ENCODE measurements around the gene SH2D5. TPM values are rescaled to one million over a fixed set of nuclear protein-coding genes. Genes with fewer than 3 reads are reported as not detected.

The SH2D5 gene
- total RNA-seq, 1 experiment from 2014 or later, result 1.1 TPM

DNA sequence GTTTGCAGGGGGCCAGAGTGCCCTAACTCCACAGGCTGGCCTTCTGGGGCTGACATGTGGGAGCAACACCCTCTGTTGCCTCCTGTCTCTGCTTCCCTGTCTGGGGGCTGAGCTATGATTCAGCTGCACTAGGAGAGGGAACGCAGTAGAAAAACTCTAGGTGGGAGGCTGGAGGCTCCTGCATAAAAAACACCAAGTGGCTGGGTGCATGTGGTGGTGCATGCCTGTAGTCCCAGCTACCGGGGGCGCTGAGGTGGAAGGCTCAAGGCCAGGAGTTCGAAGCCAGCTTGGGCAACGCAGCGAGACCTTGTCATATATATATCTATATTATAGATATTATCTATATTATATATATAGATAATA lies 20.3 kb downstream of the SH2D5 start:
- no peaks in the 10 kb centered on the region for H3K4me1 ChIP-seq (ENCODE audit: insufficient read depth, low read length, poor library complexity, severe bottlenecking)
- DNase-seq (ENCODE audit: low spot score), result no peak
- no TSS peak for BruUV-seq (replicated peaks)
- no peak overlapping the region for H3K4me3 ChIP-seq (ENCODE audit: low read depth, low read length, poor library complexity, severe bottlenecking)
- ChIA-PET POLR2A (ENCODE audit: low non-redundant PET) (no interaction called here), CTCF (no interaction called here)
- H3K36me3 ChIP-seq (ENCODE audit: insufficient read depth, low read length, poor library complexity, severe bottlenecking), result no peaks in the 10 kb centered on the region
- no peaks in the 10 kb centered on the region for H3K9me3 ChIP-seq (ENCODE audit: low read depth, low read length, poor library complexity, severe bottlenecking)
- no peaks in the 10 kb centered on the region for H3K27me3 ChIP-seq (replicated peaks; ENCODE audit: insufficient read depth, low read depth, low read length, poor library complexity)
- intact Hi-C loops (cut with micrococcal nuclease; ENCODE audit: unreplicated experiment), result no loop called here
- TF ChIP-seq, protein P1, sequence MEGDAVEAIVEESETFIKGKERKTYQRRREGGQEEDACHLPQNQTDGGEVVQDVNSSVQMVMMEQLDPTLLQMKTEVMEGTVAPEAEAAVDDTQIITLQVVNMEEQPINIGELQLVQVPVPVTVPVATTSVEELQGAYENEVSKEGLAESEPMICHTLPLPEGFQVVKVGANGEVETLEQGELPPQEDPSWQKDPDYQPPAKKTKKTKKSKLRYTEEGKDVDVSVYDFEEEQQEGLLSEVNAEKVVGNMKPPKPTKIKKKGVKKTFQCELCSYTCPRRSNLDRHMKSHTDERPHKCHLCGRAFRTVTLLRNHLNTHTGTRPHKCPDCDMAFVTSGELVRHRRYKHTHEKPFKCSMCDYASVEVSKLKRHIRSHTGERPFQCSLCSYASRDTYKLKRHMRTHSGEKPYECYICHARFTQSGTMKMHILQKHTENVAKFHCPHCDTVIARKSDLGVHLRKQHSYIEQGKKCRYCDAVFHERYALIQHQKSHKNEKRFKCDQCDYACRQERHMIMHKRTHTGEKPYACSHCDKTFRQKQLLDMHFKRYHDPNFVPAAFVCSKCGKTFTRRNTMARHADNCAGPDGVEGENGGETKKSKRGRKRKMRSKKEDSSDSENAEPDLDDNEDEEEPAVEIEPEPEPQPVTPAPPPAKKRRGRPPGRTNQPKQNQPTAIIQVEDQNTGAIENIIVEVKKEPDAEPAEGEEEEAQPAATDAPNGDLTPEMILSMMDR (conservative IDR thresholded peaks at IDR 0.05; ENCODE audit: low read depth, low read length), result no peak
- no peak for TF ChIP-seq EZH2 (IDR thresholded peaks at IDR 0.05; ENCODE audit: borderline replicate concordance, low read depth, low read length, poor library complexity, severe bottlenecking)
- H3K27ac ChIP-seq (ENCODE audit: low read depth, low read length, poor library complexity, severe bottlenecking), result no peak overlapping the region

DNA sequence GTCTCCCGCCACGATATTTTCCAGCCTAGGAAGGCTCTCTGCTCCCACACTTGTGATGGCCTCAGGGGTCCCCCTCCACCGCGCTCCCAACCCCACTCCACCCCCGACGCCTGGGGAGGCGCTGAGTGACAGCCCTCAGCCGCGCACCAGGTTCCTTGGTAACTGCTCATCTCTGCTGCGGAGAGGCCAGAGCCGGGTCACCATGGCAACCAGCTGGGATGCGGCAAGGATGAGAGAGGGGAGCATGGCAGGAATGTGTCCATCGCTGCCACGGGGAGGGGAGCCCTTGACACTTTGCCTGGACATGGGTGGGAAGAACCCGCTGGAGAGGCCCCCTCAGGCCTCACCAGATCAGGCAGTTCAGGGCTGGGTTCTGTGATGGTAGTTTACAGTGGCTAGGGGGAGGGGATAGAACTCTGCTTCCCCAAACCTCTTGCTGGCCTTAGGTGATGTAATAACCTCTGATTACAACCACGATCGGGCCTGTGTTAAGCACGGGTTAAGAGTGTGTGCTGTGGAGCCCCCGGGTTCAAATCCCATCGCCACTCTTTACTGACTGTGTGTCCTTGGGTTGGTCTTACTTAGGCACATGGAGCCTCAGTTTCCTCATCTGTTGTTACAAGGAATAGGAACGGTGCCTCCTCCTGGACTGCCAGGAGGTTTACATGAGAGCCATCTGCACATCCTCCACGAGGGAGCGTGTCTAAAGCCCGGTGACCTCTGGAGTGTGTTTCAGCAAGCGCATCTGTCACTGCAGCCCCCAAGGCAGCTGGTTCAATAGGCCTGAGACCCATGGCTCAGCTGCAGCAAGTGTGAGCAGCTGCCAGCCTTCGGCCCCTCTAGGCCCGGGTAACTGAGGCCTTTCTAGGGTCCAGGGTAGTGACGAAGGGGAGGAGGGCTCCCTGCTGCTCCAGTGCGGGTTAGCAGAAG lies 21.0 kb downstream of the SH2D5 start:
- intact Hi-C loops (cut with micrococcal nuclease; ENCODE audit: unreplicated experiment), result no loop called here
- no peaks in the 10 kb centered on the region for H3K27me3 ChIP-seq (replicated peaks; ENCODE audit: insufficient read depth, low read depth, low read length, poor library complexity)
- no peak overlapping the region for H3K4me3 ChIP-seq (ENCODE audit: low read depth, low read length, poor library complexity, severe bottlenecking)
- no peaks in the 10 kb centered on the region for H3K9me3 ChIP-seq (ENCODE audit: low read depth, low read length, poor library complexity, severe bottlenecking)
- no peaks in the 10 kb centered on the region for H3K4me1 ChIP-seq (ENCODE audit: insufficient read depth, low read length, poor library complexity, severe bottlenecking)
- DNase-seq (ENCODE audit: low spot score), result no peak
- no peak overlapping the region for H3K27ac ChIP-seq (ENCODE audit: low read depth, low read length, poor library complexity, severe bottlenecking)
- no peak for TF ChIP-seq EZH2 (IDR thresholded peaks at IDR 0.05; ENCODE audit: borderline replicate concordance, low read depth, low read length, poor library complexity, severe bottlenecking)
- TF ChIP-seq, protein P1 (conservative IDR thresholded peaks at IDR 0.05; ENCODE audit: low read depth, low read length), result no peak
- BruUV-seq (replicated peaks), result no TSS peak
- no peaks in the 10 kb centered on the region for H3K36me3 ChIP-seq (ENCODE audit: insufficient read depth, low read length, poor library complexity, severe bottlenecking)
- POLR2A ChIA-PET (ENCODE audit: low non-redundant PET), result no interaction called here
- CTCF ChIA-PET, result no interaction called here

DNA sequence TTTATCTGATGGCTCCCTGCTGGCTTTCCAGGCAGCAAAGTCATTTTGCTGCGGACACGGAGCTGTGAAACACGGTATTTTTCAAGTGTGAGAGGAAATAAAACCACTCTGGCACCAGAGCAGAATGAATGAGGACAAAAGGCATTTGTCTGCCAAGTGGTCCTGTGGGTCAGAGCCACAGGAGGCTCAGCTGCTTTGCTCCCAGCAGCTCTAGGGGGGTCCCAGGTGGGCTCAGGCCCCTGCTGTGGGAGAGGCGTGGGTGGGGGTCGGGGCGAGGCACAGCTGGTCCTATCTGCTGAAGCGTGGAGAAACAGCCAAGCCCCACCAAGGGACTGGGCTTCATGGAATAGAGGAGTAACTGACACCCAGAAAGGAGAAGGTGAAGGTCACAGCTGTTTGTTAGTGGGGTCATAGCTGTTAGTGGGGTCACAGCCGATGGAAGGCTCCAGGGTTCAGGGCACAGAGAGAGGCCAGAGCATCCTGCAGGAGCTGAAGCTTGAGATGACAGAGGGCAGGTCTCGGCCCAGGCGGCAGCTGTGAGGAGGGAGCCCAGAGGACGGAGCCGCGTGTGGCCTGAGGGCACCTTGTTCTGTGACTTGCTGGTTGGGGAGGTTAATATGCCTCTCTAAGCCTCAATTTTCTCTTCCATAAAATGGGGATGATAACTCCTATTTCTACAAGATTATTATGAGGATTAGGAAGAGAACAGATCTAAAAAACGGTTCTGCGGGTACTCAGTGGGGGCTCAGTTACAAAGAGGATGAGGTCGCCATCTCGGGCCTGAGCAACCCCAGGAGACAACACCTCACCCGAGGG lies 21.8 kb downstream of the SH2D5 start:
- CTCF ChIA-PET, result no interaction called here
- no peak for DNase-seq (ENCODE audit: low spot score)
- POLR2A ChIA-PET (ENCODE audit: low non-redundant PET), result no interaction called here
- H3K36me3 ChIP-seq (ENCODE audit: insufficient read depth, low read length, poor library complexity, severe bottlenecking), result no peaks in the 10 kb centered on the region
- no peak overlapping the region for H3K27ac ChIP-seq (ENCODE audit: low read depth, low read length, poor library complexity, severe bottlenecking)
- BruUV-seq (replicated peaks), result no TSS peak
- H3K4me1 ChIP-seq (ENCODE audit: insufficient read depth, low read length, poor library complexity, severe bottlenecking), result no peaks in the 10 kb centered on the region
- H3K4me3 ChIP-seq (ENCODE audit: low read depth, low read length, poor library complexity, severe bottlenecking), result no peak overlapping the region
- TF ChIP-seq EZH2 (IDR thresholded peaks at IDR 0.05; ENCODE audit: borderline replicate concordance, low read depth, low read length, poor library complexity, severe bottlenecking), result no peak
- TF ChIP-seq, protein P1 (conservative IDR thresholded peaks at IDR 0.05; ENCODE audit: low read depth, low read length), result no peak
- no peaks in the 10 kb centered on the region for H3K27me3 ChIP-seq (replicated peaks; ENCODE audit: insufficient read depth, low read depth, low read length, poor library complexity)
- H3K9me3 ChIP-seq (ENCODE audit: low read depth, low read length, poor library complexity, severe bottlenecking), result no peaks in the 10 kb centered on the region
- intact Hi-C loops (cut with micrococcal nuclease; ENCODE audit: unreplicated experiment), result no loop called here

Data from A673 (cell line).